COLO668 (cell line): ENCODE data around the gene SP6.

Experiments used
- DNase-seq: peaks from one replicate; lab custom pipeline; 2025; ENCODE audit not compliant: unreplicated experiment; lab: John Stamatoyannopoulos, UW

SP6 gene

GRCh38 chr17:47850692-47851573 is at the start of gene SP6:
Gene SP6, minus strand, starts transcription at chr17:47851163. Its CDS starts 2,734 bp downstream, at chr17:47848429.
- DNase-seq = peak; percentile 84

- DNase-seq = no peak
Observed at GRCh38 chr17:47899643-47900042, 48.7 kb upstream of the SP6 start.

- no peak for DNase-seq
Observed at GRCh38 chr17:47898241-47898640, 47.3 kb upstream of the SP6 start.

- DNase-seq = no peak
Observed at GRCh38 chr17:47897561-47897960, 46.6 kb upstream of the SP6 start.

GRCh38 chr17:47896672-47897490 is 45.9 kb upstream of the SP6 start:
- DNase-seq = no peak

- DNase-seq = peak; percentile 96
Observed at GRCh38 chr17:47895856-47896671, 45.1 kb upstream of the SP6 start, which contains the start of gene SP2. Gene SP2, plus strand, starts transcription at chr17:47896236. Its CDS starts 51 bp downstream, at chr17:47896287.

GRCh38 chr17:47895347-47895855 is 44.4 kb upstream of the SP6 start:
- DNase-seq = no peak

GRCh38 chr17:47894498-47895346 is 43.8 kb upstream of the SP6 start:
- no peak for DNase-seq

GRCh38 chr17:47891545-47892088 is 40.7 kb upstream of the SP6 start:
- no peak for DNase-seq

GRCh38 chr17:47889734-47890529 is 39.0 kb upstream of the SP6 start:
- DNase-seq = peak; percentile 73

GRCh38 chr17:47888293-47888692 is 37.3 kb upstream of the SP6 start:
- no peak for DNase-seq

GRCh38 chr17:47884905-47885730 is 34.2 kb upstream of the SP6 start:
- no peak for DNase-seq

GRCh38 chr17:47884427-47884740 is 33.4 kb upstream of the SP6 start:
- no peak for DNase-seq

- DNase-seq = no peak
Observed at GRCh38 chr17:47883589-47884426, 32.8 kb upstream of the SP6 start.

- DNase-seq = no peak
Observed at GRCh38 chr17:47882695-47883588, 32.0 kb upstream of the SP6 start.

- no peak for DNase-seq
Observed at GRCh38 chr17:47882247-47882646, 31.3 kb upstream of the SP6 start.
